HG02642 (cell line): ENCODE results near the gene SYNE2.

Source experiments
- ATAC-seq: cut with Tn5 transposase; IDR thresholded peaks from one replicate; pipeline ENCODE4 v1.9.1; 2021; ENCODE audit warnings: mild to moderate bottlenecking; ENCODE audit not compliant: unreplicated experiment, poor library complexity

Gene SYNE2

GRCh38 chr14:64184103-64184729 is 331.4 kb downstream of the SYNE2 start:
- ATAC-seq, result no peak

- ATAC-seq, result no peak
These were observed 332.4 kb downstream of the SYNE2 start for GRCh38 chr14:64185184-64185583.

GRCh38 chr14:64186231-64187129 is 333.7 kb downstream of the SYNE2 start:
- no peak for ATAC-seq

- ATAC-seq, result no peak
These were observed 334.5 kb downstream of the SYNE2 start for GRCh38 chr14:64187331-64187730.

GRCh38 chr14:64190974-64191502 is 338.2 kb downstream of the SYNE2 start:
- ATAC-seq, result no peak

GRCh38 chr14:64191756-64192155 is 339.0 kb downstream of the SYNE2 start:
- no peak for ATAC-seq

- ATAC-seq, result no peak
These were observed 341.0 kb downstream of the SYNE2 start for GRCh38 chr14:64193821-64194220.

- no peak for ATAC-seq
These were observed 341.6 kb downstream of the SYNE2 start for GRCh38 chr14:64194404-64194803.

- ATAC-seq, result peak; percentile 55
These were observed 342.4 kb downstream of the SYNE2 start for GRCh38 chr14:64195199-64195598.

GRCh38 chr14:64196056-64196455 is 343.3 kb downstream of the SYNE2 start:
- no peak for ATAC-seq

GRCh38 chr14:64196814-64197411 is 344.1 kb downstream of the SYNE2 start:
- peak; percentile 46 for ATAC-seq

- ATAC-seq, result no peak
These were observed 345.2 kb downstream of the SYNE2 start for GRCh38 chr14:64197996-64198395.

- ATAC-seq, result no peak
These were observed 345.7 kb downstream of the SYNE2 start for GRCh38 chr14:64198486-64198885.

GRCh38 chr14:64200170-64200569 is 347.4 kb downstream of the SYNE2 start:
- no peak for ATAC-seq

GRCh38 chr14:64201296-64201695 is 348.5 kb downstream of the SYNE2 start:
- ATAC-seq, result no peak

GRCh38 chr14:64201921-64202545 is 349.2 kb downstream of the SYNE2 start:
- no peak for ATAC-seq

- no peak for ATAC-seq
These were observed 349.9 kb downstream of the SYNE2 start for GRCh38 chr14:64202716-64203115.

- ATAC-seq, result no peak
These were observed 350.7 kb downstream of the SYNE2 start for GRCh38 chr14:64203366-64204006.

- no peak for ATAC-seq
These were observed 355.5 kb downstream of the SYNE2 start for GRCh38 chr14:64208261-64208660.

GRCh38 chr14:64208981-64209380 is 356.2 kb downstream of the SYNE2 start:
- no peak for ATAC-seq
